HG02588 (cell line): ENCODE data around the gene PATJ.
"Not testable (repeated sequence)": the region's sequence is repeated elsewhere in the genome, so short reads cannot be mapped to it uniquely, and the experiment has no call there.

ENCODE experiments used
- ATAC-seq: cut with Tn5 transposase; IDR thresholded peaks from one replicate; pipeline ENCODE4 v1.9.1; 2021; ENCODE audit warnings: mild to moderate bottlenecking, moderate library complexity; ENCODE audit not compliant: unreplicated experiment

Gene PATJ

GRCh38 chr1:62194651-62195544 is 452.6 kb downstream of the PATJ start, which contains the start of gene L1TD1:
L1TD1 (plus strand) TSS chr1:62194849; CDS start chr1:62206629, 11,780 bp downstream.
- ATAC-seq, result no peak

- ATAC-seq, result no peak
These were observed 453.9 kb downstream of the PATJ start for GRCh38 chr1:62196086-62196690.

GRCh38 chr1:62198069-62198780 is 455.9 kb downstream of the PATJ start:
- ATAC-seq, result no peak

- ATAC-seq, result no peak
These were observed 456.5 kb downstream of the PATJ start for GRCh38 chr1:62198781-62199125.

- ATAC-seq, result no peak
These were observed 464.9 kb downstream of the PATJ start for GRCh38 chr1:62207187-62207586.

GRCh38 chr1:62208087-62208486 is 465.8 kb downstream of the PATJ start:
- ATAC-seq, result no peak

- no peak for ATAC-seq
These were observed 466.7 kb downstream of the PATJ start for GRCh38 chr1:62208970-62209369.

GRCh38 chr1:62209931-62210595 is 467.8 kb downstream of the PATJ start:
- ATAC-seq, result no peak

- ATAC-seq, result no peak
These were observed 468.7 kb downstream of the PATJ start for GRCh38 chr1:62210960-62211359.

GRCh38 chr1:62212411-62212810 is 470.1 kb downstream of the PATJ start:
- ATAC-seq, result no peak

- ATAC-seq, result no peak
These were observed 471.0 kb downstream of the PATJ start for GRCh38 chr1:62213075-62213914.

GRCh38 chr1:62218604-62219003 is 476.3 kb downstream of the PATJ start:
- no peak for ATAC-seq

GRCh38 chr1:62220456-62220855 is 478.2 kb downstream of the PATJ start:
- ATAC-seq, result not testable (repeated sequence)

GRCh38 chr1:62221171-62221570 is 478.9 kb downstream of the PATJ start:
- ATAC-seq, result no peak

GRCh38 chr1:62222321-62222720 is 480.0 kb downstream of the PATJ start:
- no peak for ATAC-seq

GRCh38 chr1:62224182-62224581 is 481.9 kb downstream of the PATJ start:
- ATAC-seq, result no peak

GRCh38 chr1:62227496-62227895 is 485.2 kb downstream of the PATJ start:
- ATAC-seq, result no peak
